Stomach (tissue), 9 donors: Measurements from ENCODE around the gene SYVN1. TPM values are rescaled to one million over a fixed set of nuclear protein-coding genes. Genes with fewer than 3 reads are reported as not detected.

Experiments used
- DNase-seq, 2 donors: peaks; one replicate each; pipeline versions ENCODE4 v3.0.0 to v3.0.0-alpha.2; 2013 to 2019
- H3K27ac ChIP-seq, 5 donors: fragments of 200-600 bp in 4 of 5; sonication (generic) in 4 of 5; one replicate each; pipeline ENCODE4 v1.5.1; 2013 to 2019; ENCODE audit warnings: mild to moderate bottlenecking in 1 of 5, moderate library complexity in 1 of 5
- H3K27me3 ChIP-seq, 3 donors: fragments of 200-600 bp; sonication (generic); one replicate each; pipeline ENCODE4 v1.5.1; 2017 to 2019; ENCODE audit warnings: mixed run types in 1 of 3
- H3K36me3 ChIP-seq, 4 donors: fragments of 200-600 bp; sonication (generic); 1 replicate in 3 of 4; 2 replicates in 1 of 4; pipeline ENCODE4 v1.5.1; 2016 to 2019
- H3K4me1 ChIP-seq, 4 donors: fragments of 200-600 bp; sonication (generic); one replicate each; pipeline ENCODE4 v1.5.1; 2016 to 2019
- H3K4me3 ChIP-seq, 4 donors: fragments of 200-600 bp; sonication (generic) in 3 of 4; one replicate each; pipeline ENCODE4 v1.5.1; 2016 to 2019; ENCODE audit warnings: mild to moderate bottlenecking in 1 of 4
- H3K9me3 ChIP-seq, 4 donors: fragments of 200-600 bp; sonication (generic); one replicate each; pipeline ENCODE4 v1.5.1; 2016 to 2019
- EP300 ChIP-seq: sonication (generic); formaldehyde crosslinking; IDR thresholded peaks from one replicate; pipeline ENCODE4 v1.6.1; 2017; ENCODE audit warnings: antibody characterized with exemption
- POLR2A ChIP-seq, 4 donors: fragments of 450-650 bp; IDR thresholded peaks; one replicate each; pipeline ENCODE4 v1.6.1; 2016; ENCODE audit warnings: antibody characterized with exemption in 4 of 4, control low read depth in 2 of 4, mild to moderate bottlenecking in 1 of 4, moderate library complexity in 1 of 4
- POLR2AphosphoS5 ChIP-seq, 3 donors: sonication (generic); formaldehyde crosslinking; IDR thresholded peaks; one replicate each; pipeline ENCODE4 v1.6.1; 2016; ENCODE audit warnings: antibody characterized with exemption in 3 of 3
- WGBS, 5 donors: extraction: QIAGEN DNeasy Blood & Tissue Kit in 3 of 5; methylation state at CpG; one replicate each; pipeline versions ENCODE4 v1.1.5 to v1.1.7; 2013 to 2018; 5-methylcytosine and 5-hydroxymethylcytosine counted together
- intact Hi-C: fragments of 100-400 bp; cut with DNase I; formaldehyde crosslinking; loops from one replicate; pipeline ENCODE4 v1.15.1; 2023; ENCODE audit warnings: low total_unique reads
- polyA plus RNA-seq, 3 donors: library from polyadenylated mRNA; stranded (reverse); fragments of 200-250 nt; gene quantifications; one replicate each; pipeline ENCODE4 v1.2.3, GENCODE V29; 2013
- total RNA-seq, 5 donors: library from RNA; depleted of rRNA; stranded (reverse); fragments of >200 nt; gene quantifications; one replicate each; pipeline versions ENCODE4 v1.1.0 to v1.2.3, GENCODE V29; 2014 to 2016
- TF ChIP-seq, protein P1 (sequence below), 7 experiments: fragments of 450-650 bp in 4 of 7; fragments of 200-600 bp in 3 of 7; sonication (generic) in 3 of 7; IDR thresholded peaks; one replicate each; pipeline ENCODE4 v1.5.1; 2016 to 2019; ENCODE audit warnings: antibody characterized with exemption in 7 of 7, control low read depth in 2 of 7, mild to moderate bottlenecking in 1 of 7
- donor health status: healthy with polysubstance abuse.
- donor health status: Bipolar disorder and iron deficiency.
- donor health status: healthy.

Gene SYVN1
- total and polyA plus RNA-seq, 8 donors, result 7.2 to 75.3 (median 28.8) TPM

- no peak overlapping the region for H3K27ac ChIP-seq
- H3K27me3 ChIP-seq, result no peaks in the 10 kb centered on the region
- no peak overlapping the region for H3K4me3 ChIP-seq
- no peak for TF ChIP-seq POLR2AphosphoS5 (IDR thresholded peaks at IDR 0.05)
- TF ChIP-seq, protein P1, sequence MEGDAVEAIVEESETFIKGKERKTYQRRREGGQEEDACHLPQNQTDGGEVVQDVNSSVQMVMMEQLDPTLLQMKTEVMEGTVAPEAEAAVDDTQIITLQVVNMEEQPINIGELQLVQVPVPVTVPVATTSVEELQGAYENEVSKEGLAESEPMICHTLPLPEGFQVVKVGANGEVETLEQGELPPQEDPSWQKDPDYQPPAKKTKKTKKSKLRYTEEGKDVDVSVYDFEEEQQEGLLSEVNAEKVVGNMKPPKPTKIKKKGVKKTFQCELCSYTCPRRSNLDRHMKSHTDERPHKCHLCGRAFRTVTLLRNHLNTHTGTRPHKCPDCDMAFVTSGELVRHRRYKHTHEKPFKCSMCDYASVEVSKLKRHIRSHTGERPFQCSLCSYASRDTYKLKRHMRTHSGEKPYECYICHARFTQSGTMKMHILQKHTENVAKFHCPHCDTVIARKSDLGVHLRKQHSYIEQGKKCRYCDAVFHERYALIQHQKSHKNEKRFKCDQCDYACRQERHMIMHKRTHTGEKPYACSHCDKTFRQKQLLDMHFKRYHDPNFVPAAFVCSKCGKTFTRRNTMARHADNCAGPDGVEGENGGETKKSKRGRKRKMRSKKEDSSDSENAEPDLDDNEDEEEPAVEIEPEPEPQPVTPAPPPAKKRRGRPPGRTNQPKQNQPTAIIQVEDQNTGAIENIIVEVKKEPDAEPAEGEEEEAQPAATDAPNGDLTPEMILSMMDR (IDR thresholded peaks at IDR 0.05), result no peak
- TF ChIP-seq EP300, result no peak
- no peak for TF ChIP-seq POLR2A (IDR thresholded peaks at IDR 0.05)
- peaks cover 70 to 73% (median 72%) of the 10 kb centered on the region in 4 donors for H3K36me3 ChIP-seq
- H3K4me1 ChIP-seq, result peaks cover 19 to 42% (median 37%) of the 10 kb centered on the region in 4 donors
- no peaks in the 10 kb centered on the region for H3K9me3 ChIP-seq
- WGBS, 5 donors, result 78 to 89% (median 83%) methylated on average over 11 to 19 of the region's 19 CpGs
- DNase-seq, result no peak
- intact Hi-C loops, result no loop called here
Measured at GRCh38 chr11:65130631-65131416, 3.5 kb downstream of the SYVN1 start.

DNA sequence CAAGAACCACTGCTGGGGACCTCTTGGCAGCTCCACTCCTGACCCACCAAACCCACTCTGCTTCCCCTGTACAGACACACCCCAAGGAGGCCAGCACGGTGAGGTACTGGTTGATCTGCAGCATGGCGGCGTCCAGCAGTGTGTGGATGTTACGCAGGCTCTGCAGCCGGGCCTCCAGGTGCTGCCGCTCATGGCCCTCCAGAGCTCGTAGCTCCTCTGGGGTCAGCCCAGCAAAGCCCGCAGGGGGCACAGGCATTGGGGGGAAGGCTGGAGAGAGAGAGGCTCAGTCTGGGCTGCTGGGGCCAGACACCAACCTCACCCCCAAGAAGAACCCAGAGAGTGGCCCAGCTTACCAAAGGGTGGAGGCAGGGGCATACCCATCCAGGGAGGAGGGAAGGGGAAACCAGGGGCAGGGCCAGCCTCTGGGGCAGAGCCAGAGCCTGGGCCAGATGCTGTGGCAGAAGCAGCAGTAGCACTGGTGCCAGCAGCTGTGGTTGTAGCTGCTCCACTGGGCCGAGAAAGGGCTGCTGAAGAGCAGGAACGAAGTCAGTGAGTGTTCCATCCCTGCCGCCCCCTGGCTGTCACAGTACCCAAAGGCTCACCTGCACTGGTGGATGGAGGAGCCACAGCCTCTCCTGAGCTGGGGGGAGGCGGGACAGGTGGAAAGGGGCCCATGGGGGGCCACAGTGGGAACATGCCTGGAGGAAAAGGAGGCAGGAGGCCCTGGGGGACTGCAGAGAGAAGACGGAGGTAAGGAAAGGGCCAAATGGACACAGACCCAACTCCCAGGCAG, 4.5 kb downstream of the SYVN1 start:
- Histone ChIP-seq H3K4me3 (no peak overlapping the region), H3K27me3 (no peaks in the 10 kb centered on the region), H3K36me3 (peaks cover 78 to 83% (median 82%) of the 10 kb centered on the region in 4 donors), H3K9me3 (no peaks in the 10 kb centered on the region), H3K27ac (no peak overlapping the region), H3K4me1 (peaks cover 13 to 37% (median 33%) of the 10 kb centered on the region in 4 donors)
- no peak for DNase-seq
- WGBS, 5 donors, result 80 to 88% (median 86%) methylated on average over 13 of the region's 13 CpGs
- intact Hi-C loops, result loop anchor here (10.0 kb wide), 1 partner anchor 45 kb away; the partner anchor contains the start of gene SPDYC
- TF ChIP-seq EP300, result no peak
- TF ChIP-seq, protein P1 (IDR thresholded peaks at IDR 0.05), result no peak
- no peak for TF ChIP-seq POLR2AphosphoS5 (IDR thresholded peaks at IDR 0.05)
- TF ChIP-seq POLR2A (IDR thresholded peaks at IDR 0.05), result no peak

- Histone ChIP-seq H3K36me3 (peaks cover 82 to 92% (median 89%) of the 10 kb centered on the region in 4 donors), H3K27me3 (no peaks in the 10 kb centered on the region), H3K4me1 (peaks cover 12 to 44% (median 38%) of the 10 kb centered on the region in 4 donors), H3K27ac (no peak overlapping the region), H3K9me3 (no peaks in the 10 kb centered on the region), H3K4me3 (no peak overlapping the region)
- WGBS, 5 donors, result 78 to 87% (median 83%) methylated on average over 9 to 15 of the region's 15 CpGs
- TF ChIP-seq, protein P1 (IDR thresholded peaks at IDR 0.05), result no peak
- TF ChIP-seq POLR2A (IDR thresholded peaks at IDR 0.05) (no peak), EP300 (no peak), POLR2AphosphoS5 (IDR thresholded peaks at IDR 0.05) (no peak)
- intact Hi-C loops, result loop anchor here (10.0 kb wide), 1 partner anchor 46 kb away; the partner anchor contains the start of gene SPDYC
- no peak for DNase-seq
Measured at GRCh38 chr11:65128182-65129145, 5.9 kb downstream of the SYVN1 start.
